Panc1 (cell line): ENCODE measurements around the gene HELZ.

Experiments
- CTCF ChIP-seq: fragments of 450-650 bp; IDR thresholded peaks from 2 replicates; pipeline ENCODE4 v1.5.1; 2017; ENCODE audit warnings: mild to moderate bottlenecking
- POLR2AphosphoS5 ChIP-seq: IDR thresholded peaks from 2 replicates; pipeline ENCODE4 v1.6.1; 2012; ENCODE audit warnings: mild to moderate bottlenecking, low read depth, low read length, moderate library complexity
- TCF7L2 ChIP-seq: IDR thresholded peaks from 2 replicates; pipeline ENCODE4 v1.6.1; 2011; ENCODE audit warnings: mild to moderate bottlenecking, low read depth, low read length, inconsistent platforms

- TF ChIP-seq CTCF = no peak
- TF ChIP-seq POLR2AphosphoS5 = no peak
- TF ChIP-seq TCF7L2 = no peak
These were observed 17.5 kb downstream of the HELZ start for GRCh38 chr17:67227488-67227887.
